GM18507 (cell line): ENCODE results near the gene C14orf119.
A peak's percentile ranks its signal among the peaks of the same experiment; 100 is the strongest.

Experiments used
- DNase-seq: peaks from one replicate; pipeline ENCODE4 v3.0.0; 2011; ENCODE audit warnings: low read depth; ENCODE audit not compliant: insufficient read length; ENCODE audit errors: extremely low spot score
- FAIRE-seq: peaks from 2 replicates; lab custom pipeline; 2011; peaks lifted over from hg19 to GRCh38; lab: Jason Lieb, UNC

C14orf119 gene

DNA sequence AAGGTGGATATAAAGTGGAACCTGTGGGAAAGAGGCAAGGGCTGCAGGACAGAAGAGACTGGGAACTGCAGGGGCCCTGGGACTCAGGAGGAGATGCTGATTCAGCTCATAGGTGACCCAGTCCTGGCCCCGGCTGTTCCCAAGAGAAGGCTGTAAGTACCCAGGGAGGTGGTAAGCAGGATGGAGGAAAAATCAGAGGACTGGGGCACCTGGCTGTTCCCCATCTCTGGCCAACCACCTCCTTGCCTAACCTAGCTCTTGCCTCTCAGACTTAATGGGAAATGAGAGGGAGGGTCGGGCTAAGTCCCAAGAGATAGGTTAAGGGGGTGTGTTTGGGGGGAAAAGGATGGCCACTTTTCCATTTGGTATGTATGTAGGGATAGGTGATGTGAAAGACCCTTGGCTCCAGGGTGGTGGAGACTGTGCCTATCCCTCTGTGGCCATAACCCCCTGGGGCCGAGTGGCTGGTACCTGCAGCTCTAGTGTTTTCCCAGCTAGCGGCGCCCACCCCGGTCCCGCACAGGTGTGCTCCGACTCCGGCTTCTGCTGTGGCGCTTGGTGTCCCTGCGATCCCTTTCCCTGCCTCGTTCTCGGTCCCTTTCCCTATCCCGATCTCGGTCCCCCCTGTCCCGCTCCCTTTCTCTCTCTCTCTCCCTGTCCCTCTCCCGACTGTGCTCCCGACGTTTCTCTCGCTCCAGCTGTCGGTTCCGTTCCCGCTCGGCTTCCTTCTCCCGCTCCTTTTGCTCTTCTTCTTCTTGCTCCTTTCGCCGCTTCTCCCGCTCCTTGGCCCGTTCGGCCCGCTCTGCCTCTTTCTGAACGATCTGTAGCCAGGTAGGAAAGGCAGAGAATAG is 36.4 kb upstream of the C14orf119 start:
- DNase-seq (no peak), FAIRE-seq (no peak)

DNA sequence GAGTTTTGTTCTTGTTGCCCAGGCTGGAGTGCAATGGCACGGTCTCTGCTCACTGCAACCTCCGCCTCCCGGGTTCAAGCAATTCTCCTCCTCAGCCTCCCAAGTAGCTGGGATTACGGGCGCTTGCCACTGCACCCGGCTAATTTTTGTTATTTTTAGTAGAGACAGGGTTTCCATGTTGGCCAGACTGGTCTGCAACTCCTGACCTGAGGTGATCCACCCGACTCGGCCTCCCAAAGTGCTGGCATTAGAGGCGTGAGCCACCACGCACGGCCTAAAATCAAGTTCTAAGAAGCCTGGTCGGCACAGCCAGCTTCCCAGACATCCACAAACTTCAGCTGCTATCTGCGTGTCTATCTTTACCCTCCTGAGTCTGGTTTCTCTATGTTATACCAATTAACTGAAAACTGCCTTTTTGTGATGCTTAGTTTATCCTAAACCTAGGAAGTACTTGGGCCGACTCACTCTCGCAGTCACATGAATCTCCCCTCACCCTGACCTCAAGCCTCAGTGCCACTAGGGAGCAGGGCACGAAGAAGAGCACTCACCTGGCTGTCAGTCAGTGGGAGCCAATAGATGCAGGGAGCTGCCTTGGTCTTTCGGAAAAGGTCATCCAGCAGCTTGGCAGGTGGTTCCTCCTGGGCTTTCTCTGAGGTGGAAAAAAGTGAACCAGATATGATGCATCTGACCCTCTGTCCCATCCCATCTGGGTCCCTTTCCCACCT is 34.6 kb upstream of the C14orf119 start:
- no peak for FAIRE-seq
- no peak for DNase-seq

DNA sequence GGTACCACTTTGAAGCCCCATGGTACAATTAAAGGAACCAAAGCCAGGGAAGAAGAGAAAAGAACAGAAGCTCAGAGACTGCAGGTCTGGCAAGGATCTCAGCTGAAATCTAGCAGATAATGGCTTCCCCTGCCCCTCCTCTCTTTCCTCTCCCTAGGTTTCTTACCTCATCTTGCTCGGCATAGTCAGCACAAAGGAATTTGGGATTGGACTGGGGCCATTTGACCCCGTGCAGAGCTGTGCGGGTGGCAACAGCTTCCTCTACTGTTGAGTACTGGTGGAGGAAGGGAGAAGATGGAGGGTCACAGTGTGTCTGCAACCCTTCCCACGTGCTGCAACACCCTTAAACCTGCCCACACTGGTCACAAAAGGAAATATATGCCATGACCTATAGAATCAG is 33.3 kb upstream of the C14orf119 start:
- DNase-seq (no peak), FAIRE-seq (no peak)

DNA sequence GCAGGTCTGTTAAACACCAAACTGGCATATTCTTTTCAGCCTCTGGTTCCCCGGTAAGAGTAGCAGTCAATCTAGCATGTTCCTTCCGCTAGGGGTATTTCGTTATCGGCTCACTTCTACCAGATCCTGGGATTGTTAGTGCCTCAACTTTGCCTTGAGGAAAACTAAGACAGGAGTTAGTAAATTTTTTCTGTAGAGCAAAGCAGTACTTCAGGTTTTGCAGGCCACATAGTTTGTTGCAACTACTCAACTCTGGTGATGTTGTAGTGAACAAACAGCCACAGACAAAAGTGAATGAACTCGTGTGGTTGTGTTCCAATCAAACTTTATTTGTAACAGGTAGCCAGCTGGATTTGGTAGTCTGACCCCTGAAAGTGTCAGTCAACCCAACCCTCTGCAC is 31.7 kb upstream of the C14orf119 start:
- FAIRE-seq (no peak), DNase-seq (no peak)

DNA sequence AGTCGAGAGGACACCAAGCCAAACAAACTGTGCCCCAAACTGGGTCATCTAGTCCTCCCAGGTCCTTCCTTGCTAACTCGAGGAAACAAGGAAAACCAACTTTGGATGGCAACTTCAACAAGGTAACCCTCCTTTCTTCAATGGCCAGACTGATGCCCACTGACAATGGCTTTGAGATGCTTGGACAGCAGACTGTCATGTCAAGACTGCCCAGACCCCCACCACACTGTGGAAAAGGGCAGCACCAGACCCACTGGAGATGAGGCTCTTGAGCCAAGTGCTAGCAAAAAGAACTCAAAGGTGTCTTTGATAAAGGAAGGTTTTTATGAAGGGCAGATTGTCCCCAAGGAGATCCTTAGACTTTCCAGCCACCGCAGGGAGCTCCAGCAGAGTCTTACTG is 28.9 kb upstream of the C14orf119 start:
- DNase-seq (no peak), FAIRE-seq (no peak)

DNA sequence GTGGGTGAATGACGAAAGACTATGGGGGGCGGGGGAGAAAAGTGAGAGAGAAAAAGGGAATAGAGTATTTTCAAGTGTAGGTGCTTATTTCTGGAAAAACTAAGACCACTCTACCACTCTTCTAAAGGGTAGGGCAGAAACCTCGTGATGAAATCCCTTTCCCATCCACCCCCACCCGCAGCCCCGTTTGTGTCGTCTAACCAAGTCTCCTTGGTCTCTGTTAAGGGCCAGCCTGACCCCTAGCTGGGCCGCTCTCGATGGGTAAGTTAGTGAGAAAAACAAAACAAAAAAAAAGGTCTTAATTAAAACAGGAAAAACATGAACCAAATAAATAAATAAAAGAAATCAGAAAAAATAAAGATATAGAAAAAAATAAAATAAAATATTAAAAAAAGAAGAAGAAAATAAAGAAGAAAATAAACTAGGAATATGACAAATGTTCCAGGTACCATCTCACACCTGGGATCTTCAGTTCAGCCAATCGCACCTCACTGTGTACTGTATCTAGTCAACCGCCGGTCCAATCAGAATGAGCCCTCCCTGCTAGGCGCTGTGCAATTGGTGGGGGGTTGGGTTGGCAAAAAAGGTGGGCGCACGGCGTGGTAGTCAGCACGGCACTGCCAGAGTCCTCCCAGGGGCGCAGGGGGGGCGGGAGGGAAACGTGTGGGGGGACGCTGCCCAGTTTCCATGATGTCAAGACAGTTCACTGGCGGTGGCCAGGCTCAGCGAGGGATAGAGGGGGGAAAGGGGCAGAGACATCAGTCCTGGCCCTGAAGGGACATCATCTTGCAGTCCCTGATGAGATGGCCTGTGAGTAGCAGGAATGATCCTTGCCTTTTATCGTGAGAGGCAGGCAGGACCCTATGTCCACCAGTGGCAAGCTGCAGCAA is 28.2 kb upstream of the C14orf119 start:
- no peak for DNase-seq
- no peak for FAIRE-seq

DNA sequence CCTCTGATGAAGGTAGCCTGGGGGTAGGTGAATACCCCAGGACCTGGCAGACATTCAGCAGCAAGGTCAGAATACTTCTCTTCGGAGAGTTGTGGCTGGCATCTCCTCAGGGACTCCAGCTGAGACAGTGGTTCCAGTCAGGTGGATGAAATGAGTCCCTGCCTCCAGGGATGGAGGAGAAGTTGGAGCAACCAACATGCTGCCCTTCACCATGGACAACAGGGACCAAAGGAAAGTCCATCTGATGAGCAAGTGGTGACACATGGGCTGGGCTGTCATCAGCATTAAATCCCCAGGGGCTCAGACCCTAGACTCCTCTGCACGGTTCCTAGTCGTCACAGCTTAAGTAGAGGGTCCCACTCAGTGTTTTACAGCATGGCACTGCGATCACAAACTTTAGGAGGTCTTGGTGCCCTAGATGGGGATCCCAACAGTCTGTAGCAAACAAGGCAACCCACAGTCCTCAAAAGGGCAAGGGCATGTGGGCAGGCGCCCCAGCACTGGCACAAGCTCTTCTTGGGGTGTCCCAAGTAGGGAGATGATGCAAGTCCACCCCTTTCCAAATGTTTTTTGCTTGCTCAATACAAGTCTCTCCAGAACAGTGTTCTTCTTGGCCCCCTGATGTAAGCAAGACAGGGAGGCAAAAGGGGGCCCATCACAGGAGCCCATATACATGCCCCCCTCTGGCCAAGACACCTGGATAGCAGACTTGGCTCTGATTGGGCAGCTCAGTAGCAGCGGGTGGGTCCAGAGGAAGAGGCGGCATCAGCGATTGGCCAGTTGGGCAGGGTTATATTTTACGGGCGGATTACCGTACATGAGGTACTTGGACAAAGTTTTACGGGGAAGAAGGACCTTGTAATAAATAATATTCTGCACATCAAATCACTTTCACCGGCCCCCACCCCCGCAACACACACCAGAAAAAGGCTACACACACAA is 27.2 kb upstream of the C14orf119 start:
- DNase-seq (no peak), FAIRE-seq (no peak)

DNA sequence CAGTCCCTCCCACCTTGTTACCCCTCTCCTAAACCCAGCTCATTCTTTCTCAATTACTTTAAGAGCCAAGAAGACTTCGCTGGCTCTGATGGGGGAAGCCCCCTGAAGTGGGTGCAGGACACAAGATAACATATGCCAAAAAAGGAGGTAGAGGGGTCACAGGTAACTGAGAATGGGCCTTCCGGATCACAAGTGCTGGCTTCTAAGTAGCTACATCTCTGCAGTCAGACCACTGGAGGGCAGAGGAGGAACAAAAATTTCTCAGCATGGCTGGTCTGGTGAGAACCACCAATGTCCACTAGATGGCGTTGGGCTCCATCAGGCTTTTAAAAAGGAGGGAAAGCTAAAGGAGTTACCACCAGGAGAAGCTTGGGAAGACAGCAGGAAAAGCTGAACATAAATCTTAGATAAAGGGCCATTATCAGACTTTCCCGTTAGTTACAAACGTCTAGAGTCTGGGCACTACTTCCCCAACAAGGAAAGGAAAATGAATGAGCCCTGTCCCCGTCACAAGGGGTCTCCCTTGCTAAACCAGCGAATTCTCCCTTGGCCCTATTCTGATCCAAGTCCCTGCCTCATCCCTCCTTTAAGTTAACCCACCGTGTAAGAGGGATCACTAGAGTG is 26.4 kb upstream of the C14orf119 start:
- peak; percentile 86 for FAIRE-seq
- peak; percentile 76 for DNase-seq

DNA sequence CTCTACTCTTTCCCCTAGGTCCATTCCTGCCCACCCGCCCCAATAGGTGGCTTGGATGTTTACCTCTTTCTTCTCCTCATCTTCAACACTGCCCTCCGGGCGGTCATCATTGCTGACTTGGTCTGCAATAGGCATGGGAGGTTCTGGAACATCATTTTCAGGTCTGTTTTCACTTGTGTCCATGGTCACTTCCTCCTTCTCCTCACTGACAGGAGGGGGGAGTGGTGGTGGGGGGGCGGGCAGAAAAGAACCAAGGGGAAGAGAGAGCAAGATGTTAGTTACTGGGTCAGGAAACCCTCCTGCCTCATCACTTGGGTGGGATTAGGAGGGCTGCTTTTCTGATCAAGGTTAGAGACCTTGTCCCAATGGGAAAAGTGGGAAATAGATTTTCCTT is 25.9 kb upstream of the C14orf119 start:
- DNase-seq (no peak), FAIRE-seq (no peak)

DNA sequence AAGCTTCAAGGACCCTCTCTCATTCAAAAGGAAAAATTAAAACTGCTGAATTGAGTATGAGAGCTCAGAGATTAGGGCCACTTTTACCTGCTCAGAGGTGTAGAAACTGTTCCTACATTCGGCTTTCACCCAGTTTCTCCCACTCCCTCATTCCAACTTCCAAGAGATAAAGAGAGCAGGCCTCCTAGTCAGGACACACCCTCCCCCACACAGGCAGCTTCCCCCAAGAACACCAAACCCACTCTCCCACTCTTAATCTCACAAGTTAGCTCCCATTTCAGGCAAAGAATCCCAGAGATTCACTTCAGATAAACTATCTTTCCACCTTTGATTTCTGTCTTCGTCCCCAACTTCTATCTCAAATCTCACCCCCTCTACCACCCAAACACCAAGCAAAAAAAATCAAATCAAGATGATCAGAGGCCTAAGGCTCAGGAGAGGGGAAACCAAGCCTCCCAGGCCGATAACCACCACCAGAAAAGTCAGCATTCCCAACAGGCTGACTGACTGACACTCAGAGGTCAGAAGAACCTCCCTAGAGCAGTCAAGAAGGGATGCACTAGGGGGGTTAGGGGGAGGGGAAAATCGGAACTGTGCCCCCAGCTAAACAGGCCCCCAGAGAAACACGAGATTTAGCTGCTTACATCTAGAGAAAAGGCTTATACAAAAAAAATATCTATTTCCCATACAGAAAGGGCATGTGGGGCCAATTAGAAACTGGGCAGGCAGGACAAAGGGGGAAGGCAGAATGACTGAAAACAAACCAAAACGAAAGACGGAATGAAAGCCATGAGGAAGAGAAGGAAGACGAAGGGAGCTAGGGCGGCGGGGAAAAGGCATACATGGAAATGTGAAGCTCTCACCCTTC is 24.8 kb upstream of the C14orf119 start:
- no peak for FAIRE-seq
- no peak for DNase-seq

DNA sequence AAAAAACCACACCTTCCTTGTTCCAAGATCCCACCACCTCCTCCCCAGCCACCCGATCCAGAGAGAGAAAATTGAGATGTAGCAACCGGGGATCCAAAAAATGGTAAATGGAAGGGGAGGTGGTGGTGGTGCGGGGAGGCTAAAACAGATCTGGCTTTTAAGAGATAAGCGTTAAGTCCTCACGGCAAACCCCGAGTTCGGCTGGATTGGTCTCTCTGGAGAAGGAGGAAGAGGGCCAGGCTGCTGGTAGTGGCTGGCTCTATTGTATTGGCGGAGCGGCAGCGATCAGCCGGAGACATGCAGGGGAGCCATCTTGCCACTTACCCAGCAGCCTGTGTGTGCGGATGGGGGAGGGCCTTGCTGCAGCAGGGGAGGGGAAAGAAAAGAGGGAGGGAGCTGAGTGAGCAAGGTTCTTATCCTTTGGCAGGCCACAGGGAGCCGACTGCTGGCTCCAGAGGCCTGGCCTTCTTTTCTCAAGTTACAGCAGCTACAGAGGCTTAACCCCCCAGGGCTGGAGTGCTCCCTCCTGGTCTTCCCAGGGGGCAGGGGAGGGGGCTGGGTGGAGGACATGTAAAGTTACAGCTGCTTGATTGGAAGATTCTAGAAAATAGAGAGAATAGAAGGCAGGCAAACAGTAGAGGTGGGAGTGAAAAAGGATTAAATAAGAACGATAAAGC is 23.9 kb upstream of the C14orf119 start:
- DNase-seq: peak; percentile 78
- FAIRE-seq: peak; percentile 91

DNA sequence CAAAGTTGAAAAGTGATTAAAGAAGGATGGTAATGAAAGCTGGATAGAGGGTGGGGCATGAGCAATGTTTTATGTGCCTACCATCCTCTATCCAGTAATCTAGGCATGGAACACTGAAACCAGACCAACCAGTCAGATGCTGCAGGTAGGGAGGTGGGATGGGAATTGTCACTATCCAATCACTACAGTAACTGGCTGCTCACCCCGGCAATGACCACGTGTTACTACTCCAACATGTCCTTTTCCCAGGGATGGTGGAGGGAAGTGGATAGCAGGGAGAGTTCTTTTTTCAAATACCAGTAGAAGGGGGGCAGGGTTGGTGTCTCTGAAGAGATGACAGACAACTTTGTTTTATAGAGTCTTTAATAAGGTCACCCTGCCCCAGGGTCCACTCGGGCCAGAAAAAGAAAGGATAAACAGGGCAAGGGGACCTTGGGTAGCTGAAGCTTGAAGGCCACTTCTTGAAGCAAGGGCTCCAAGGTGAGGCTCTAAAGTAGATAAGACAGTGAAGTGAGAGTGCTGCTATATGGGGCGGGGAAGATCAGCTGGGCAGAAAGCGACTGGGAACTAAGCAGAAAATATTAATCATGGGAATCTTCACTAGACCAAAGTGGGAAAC is 23.3 kb upstream of the C14orf119 start:
- DNase-seq (no peak), FAIRE-seq (no peak)

DNA sequence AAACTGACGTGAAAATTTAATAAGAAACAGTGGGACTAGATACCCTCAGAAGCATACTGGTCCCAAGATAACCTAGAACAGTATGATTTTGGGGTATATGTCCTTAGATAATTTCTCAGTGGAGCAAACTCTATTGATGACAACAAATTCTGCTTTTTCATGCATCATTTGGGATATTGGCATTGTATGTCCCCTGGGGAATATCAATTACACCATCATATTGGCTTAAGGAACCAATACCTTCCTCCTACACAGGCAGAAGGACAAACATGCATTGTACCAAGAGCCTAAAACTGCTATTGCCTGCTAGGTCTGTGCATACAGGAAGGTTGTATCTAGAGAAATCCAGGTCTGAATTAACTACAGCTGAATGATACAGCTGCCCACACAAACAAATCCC is 20.4 kb upstream of the C14orf119 start:
- no peak for FAIRE-seq
- DNase-seq: no peak

DNA sequence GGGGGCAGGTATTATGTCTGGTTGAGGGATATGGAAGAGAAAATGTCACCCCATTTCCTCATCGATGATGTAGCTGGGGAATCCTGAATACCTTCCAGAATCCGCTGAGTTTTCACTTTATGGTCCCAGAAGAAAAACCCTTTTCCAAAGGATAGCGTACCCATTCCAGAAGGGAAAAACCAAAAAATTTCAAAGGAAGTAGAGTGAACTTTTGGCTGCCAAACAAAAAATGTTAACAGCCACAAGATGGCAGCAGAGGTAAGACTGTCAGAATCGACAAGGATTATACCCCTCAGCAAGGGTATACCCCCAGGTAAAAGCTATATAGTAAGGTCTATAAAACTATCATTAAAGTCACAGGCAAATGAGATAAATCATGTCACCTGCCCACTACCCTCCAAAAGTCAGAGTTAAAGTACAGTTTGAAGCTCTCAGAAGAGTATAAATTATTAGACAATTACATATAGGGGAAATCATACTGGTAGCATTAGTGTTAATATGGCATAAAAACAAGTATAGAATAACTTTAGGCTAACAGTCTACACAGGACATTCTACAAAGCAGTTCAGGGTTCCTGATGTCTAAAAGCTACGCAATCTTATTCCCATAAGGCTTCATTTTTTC is 18.4 kb upstream of the C14orf119 start:
- DNase-seq: no peak
- FAIRE-seq: peak; percentile 47

DNA sequence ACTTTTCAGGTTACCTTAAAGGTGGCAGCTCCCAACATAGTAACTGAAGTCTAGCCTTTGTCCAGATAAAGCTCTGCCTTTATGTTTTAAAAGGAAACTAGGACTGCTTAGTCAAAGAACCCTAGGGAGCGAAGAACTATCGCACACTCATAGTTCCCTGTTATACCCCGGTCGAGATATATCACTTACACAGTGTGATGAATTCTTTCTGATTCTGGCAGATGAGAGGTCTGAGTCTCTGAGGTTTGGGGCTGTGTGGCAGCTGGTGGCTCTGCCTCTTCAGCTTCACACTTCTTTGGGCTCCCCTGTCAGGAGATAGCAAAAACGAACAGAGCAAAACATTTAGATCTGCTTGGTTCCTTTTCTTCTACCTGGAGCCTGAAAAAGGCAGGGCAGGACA is 17.3 kb upstream of the C14orf119 start:
- no peak for FAIRE-seq

DNA sequence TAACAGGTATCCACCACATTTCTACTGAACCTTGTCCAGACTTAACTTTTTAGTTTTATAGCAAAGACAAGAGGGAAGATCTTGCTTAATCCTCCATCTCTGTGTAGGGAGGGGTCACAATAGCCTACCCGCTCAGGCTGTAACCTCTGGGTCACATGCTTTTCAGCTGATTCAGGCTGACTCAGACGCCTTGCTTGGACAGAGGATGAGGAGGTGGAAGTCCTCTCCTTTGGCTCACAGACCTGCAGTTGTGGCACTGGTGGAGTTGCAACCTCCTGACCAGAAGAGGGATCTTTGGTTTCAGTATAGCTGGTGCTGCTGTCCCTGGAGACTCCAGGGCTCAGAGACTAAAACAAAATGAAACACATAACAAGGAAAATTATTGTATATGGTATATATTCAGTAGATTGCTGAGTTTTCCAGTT is 16.6 kb upstream of the C14orf119 start:
- no peak for FAIRE-seq

More for the DNA sequence above, 17.3 kb upstream of the C14orf119 start:
- DNase-seq: no peak

More for the DNA sequence above, 16.6 kb upstream of the C14orf119 start:
- no peak for DNase-seq
